GM18498 (cell line): Measurements from ENCODE around the gene CDK14.

Experiments used
- ATAC-seq: cut with Tn5 transposase; IDR thresholded peaks from one replicate; pipeline ENCODE4 v1.9.1; 2021; ENCODE audit warnings: mild to moderate bottlenecking, moderate library complexity; ENCODE audit not compliant: unreplicated experiment

Gene CDK14

DNA sequence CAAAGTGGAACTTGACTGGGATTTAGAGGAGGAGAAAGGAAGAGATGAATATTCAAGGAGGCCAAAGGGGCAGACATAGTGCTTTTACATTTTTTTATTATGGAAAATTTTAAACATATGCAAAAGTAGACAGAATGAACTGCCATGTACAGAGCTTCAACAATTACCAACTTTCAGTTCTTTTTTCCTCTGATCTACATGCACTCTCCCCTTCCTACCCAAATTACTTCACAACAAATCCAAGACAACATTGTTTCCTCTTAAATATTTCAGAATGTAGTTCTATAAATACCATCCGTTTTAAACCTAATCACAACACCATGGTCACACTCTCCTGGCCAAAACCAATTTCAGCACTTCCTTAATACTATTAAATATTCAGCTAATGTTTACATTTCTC, 584.6 kb downstream of the CDK14 start:
- ATAC-seq = no peak

DNA sequence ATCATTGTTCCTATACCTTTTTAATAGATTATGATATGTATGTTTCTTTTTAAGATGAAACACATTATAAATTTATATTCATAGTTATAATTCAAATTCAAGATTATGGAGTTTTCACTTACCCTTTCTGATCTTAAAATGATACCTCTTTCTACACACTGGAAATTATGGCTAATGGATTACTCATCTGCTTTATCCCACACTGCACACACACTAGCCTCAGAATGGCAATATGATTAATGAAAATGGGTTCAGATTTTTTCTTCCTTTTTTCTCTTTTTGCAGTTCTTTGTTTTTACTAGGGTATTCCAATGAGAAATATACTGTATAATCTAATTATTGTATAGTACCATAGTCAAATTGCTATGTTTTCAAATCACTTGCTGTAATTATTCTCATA, 585.8 kb downstream of the CDK14 start:
- no peak for ATAC-seq

DNA sequence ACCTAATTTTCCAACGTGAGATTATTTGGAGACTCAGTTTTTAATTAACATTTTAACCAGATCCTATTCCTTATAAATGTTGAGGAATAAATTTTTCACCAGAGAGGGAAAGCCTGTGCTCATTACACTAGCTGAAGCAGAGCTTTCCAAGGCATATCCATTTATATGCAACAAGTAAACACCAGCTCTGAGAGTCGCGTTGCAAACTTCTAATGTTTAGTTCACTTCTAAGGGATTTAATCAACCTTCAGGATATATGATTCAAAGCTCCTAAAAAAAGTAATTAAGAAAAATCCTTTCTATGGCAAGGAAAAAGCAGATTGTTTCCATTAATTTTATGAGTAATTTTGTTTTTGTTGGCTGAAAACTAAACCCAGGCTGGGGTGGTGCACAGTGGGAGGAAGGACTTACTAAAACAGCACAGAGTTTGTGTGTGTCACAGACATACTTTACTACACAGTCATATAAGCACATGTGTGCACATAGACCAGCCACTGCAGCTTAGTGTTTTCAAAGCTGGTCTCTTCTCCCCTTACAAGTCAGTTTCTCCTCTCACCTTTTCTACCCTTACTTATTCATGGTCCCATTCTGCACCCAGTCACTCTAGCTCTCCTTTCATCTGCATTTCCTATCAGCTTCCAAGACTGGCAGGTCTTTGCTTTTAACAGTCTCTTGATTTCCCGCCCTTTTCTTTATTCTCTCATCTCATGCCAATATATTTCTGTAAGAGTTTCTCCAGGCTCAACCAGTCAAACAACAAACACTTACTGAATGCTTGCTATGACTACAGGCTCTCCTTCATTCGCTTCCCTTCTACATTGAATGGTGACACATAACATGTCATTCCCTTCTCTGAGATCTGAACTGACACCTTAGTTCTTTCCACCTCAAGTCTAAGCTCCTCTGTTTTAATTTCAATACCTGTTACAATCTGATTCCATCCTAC, 587.0 kb downstream of the CDK14 start:
- ATAC-seq = no peak

DNA sequence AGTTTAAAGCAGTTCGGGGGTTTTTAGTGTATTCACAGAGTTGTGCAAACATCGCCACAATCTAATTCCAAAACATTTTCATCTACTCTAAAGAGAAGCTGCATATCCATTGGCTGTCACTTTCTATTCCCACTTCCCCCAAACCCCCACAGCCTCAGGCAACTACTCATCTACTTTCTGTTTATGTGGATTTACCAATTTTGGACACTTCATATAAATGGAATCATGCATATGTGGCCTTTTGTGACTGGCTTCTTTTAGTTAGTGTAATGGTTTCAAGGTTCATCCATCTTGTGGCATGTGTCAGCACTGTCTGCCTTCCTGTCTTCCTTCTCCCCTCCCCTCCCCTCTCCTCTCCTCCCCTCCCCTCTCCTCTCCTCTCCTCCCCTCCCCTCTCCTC, 589.6 kb downstream of the CDK14 start:
- ATAC-seq = no peak

DNA sequence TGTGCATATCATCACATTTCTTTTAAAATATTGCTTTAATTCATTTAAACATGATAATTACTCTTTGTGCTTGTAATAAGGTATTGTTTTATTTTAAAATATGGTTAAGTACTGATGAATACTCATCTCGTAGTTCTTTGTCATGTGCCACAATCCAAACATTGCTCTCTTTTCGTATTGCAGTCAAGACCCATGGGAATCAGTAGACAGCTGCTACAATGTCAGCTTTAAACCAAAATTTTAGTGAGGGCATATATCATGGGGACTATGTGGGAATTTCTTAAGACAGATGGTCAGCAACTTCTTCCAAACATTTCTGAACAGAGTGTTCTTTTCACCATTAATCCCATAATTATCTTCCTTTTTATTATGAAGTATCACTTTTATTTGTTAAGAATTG, 590.9 kb downstream of the CDK14 start:
- ATAC-seq = no peak

DNA sequence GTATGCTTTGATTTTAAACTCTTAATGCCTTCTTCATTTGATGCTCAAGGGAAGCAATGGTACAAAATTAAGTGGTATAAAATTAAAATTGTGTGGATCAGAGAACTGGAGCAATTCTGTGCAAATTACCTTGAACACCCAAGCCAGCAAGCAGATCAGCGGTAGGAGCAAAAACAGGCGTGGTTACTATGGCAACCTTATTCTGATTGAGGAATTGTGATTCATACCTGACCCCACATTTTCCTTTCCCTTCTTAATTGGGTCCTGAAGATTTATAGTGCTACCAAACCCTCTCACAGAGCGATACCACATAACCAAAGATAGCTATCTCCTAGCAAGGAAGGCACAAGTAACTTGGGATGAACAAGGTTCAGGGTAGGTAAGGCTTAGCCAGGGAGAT, 595.6 kb downstream of the CDK14 start:
- ATAC-seq = no peak

DNA sequence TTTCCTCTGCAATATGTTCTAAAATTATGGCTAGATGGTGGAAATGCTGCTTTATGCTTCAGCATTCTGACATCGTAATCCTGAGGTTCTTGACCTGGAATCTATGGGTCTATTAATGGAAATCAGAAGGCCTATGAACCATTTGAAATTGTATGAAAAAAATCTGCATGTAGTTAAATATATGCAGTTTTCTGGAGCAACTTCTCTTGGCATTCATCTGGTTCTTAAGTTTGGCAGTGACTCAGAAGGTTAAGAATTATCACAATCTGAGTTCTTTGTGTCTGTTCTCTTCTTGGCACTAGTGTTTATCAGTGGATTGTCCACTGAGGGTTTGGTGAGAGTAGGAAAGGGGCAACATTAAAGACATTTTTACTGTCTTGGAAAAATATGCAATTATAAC, 597.0 kb downstream of the CDK14 start:
- ATAC-seq = no peak

DNA sequence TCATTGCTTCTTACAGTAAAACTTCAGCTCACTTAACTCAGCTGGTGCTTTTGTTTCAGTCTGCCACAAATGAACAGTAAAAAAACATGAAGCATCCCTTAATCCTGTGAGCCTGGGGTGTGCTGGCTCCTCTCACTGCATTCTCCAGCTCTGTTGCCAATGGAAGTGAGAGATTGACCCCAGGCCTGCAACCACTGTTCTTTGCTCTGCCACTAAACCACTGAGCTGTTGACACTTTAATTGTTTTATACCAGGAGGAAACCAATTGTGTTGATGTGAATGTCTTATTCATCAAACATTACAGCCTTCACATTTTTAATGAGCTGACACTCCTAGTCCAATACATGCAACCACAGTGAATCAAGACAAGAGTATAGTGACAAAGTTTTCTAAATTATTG, 598.7 kb downstream of the CDK14 start:
- no peak for ATAC-seq

DNA sequence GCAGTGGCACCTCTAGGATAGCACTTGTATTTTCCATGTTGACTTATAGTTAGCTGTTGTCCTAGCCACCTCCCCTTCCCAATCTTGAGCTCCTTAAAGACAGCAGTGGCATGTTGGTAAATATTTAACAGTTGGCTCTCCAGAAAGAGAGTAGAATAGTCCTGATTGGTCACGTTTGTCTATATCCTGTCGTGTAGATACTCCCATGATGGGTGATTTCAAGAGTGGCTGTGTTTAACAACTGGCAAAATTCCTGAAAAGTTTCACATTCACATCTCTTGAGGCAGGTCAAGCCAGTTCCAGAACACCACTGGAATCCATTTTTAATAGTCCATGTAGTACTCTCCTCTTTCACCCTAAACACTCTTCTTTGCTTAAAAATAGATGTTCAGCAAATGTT, 599.9 kb downstream of the CDK14 start:
- no peak for ATAC-seq

DNA sequence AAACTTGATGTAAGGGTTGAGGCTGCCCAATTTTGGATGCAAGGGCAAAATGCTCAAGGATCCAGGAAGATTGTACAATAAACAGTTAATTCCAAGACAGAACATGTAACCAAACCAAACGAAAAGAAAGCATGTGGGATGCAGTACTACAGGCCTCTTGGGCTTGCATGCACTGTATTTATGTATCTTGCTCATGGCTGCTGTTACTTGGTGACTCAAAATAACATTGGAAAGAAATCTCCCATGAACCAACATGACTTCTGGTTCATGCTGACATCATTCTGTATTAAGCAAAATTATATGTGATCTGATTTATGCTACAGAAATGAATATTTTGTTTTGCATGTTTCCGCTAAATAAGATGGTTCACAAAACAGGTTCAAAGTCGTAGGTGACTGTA, 602.2 kb downstream of the CDK14 start:
- ATAC-seq = no peak

DNA sequence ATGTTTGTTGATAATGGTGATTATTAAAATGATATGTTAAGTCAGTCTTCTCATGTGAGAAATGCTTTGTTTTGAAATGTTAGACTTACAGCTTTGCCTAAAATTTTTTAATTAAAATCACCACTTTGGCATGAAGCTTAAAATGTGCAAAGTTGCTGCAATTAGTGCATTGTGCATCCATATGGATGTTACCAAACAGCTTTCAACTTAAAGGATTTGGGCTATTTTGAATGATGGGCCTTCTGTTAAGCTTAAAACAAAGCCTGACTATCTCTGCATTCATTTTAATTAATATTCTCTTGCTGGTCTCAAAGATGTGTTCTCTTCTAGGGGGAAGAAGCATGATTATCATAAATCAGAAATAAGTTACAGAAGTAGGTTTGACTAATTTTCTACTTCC, 603.5 kb downstream of the CDK14 start:
- ATAC-seq = no peak

DNA sequence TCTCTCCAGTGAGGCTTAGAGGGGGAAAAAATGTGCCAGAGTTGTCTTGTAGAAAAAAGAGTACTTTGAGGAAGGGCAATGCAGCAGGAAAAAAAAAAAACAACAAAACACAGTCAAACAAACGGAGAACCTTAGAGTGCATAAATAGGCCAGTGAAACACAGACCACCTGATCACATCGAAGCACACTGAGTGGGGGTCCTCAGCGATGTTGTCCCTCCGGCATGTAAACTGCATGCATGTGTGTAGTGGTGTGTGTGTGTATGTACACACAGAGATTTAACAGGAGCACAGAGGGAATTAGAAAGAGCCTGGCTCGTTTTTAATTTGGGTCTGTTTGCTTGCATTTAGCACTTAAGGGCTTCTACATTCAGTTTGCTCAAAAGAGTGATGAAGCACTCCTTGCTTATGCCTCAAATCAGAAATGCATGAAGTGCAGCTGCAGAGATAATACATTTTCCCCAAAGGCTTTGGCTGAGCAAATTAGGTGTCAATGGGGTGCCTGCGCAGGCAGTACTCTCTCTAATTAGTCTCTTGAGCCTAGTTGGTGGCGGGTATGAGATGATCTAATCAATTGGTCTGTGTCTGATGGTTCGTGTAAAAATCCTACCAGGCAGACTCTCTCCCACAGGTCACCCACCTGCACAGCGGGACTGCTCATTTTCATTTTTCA, 605.5 kb downstream of the CDK14 start:
- no peak for ATAC-seq

DNA sequence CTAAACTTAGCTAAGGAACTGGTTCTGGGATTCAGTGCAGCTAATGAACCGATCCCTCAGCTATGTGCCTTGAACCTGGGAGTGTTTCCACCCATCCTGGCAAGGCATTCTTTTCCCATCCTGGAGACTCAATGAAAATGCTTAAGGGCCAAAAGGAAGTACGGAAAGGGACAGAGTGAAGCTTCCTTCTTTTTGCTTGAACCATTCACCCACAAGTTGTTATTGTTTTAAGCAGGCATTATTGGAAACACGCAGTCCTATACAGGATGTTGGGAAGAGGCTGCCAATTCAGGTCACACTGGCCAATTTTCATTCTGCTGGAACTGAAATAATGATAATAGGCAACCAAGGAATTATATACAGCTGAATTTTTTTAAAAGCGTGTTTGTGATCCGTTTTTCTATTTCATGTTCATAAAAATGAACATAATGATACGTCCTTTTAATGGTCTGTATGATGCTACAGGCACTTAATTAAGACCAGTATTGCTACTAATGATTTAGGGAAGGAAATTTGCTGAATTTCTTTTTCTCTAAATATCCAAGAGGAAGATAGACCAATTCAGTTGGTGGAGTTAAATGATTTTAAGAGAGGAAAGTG, 610.3 kb downstream of the CDK14 start:
- ATAC-seq = no peak

DNA sequence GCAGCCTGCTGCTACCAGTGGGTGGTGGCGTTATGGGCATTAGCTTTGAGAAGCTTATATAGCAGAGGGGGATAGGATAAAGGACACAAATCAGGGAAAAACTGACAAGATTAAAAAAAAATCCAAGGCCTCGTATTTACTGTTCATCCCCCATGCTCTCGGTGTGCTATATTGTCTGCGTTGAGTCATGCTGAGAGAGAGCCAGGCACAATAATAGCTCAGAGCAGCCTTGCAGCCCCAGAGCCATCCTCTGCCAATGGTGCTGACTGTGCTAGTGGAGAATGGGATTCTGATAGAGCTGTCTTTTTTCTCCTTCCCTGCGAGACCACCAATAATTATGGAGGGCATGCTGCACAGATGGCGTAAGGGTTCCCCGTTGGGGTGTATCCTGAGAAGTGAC, 616.5 kb downstream of the CDK14 start:
- ATAC-seq = no peak

DNA sequence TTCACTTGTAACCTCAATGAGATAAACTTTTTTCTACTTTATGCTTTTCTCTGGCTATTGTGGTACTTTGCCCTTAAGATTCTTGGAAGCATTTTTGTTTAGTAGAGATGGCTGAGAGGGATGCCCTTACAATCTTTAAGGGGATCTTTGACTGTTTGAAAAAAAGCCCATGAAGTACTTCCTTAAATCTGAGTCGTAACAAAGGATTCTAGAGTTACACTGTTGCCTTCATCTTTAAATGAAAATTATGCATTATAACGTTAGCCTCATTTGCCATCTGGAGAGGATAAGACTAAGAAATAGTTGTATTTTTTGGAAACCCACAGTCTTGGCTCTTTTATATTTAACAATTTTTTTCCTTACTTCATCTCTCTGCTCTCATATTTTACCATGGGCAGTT, 630.3 kb downstream of the CDK14 start:
- ATAC-seq = no peak

DNA sequence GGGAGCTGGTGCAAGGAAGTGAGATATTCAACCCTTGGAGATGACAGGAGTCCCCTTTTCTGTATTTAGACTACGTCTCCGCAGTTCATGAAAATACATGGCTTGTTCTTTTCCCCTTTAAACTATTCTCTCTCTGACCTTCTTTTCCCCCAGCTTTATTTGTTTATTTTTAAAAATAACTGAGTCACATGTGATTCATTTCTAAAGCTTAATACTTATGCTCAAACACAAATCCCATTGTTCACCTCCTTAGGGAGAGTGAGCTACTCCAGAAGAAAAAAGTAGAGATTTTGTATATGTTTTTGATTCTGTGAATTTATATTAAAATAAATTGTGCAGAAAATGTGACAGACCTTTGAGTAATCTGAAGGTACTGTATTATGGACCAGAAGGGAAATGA, 632.2 kb downstream of the CDK14 start:
- ATAC-seq = no peak

DNA sequence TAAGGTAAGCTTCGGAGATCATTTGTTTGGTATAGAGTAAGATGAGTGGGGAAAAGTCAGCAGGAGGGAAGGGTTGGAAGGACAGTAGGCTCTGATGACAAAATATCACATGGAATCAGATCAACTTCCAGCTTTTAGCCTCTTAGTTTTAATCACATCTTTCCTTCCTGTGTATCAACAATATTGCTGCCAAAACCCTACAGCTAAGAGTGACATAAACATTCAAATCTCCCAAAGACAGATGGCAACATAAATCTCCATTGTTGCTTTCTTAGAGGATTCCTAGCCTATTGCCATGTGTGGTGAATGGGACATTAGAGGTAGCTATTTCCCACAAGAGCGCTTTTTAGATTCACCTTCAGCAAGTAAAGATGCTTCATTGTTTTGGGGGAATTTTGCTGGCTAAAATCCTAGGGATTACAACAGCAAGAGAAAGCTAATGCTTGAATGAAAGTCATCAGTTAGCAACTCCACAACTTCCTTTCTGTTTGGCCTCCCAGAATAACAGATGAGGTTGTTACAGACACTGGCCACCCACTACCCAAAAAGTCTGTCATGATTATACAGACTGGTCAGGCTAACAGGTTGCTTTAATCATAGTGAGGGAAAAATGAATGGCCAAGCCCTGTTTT, 632.9 kb downstream of the CDK14 start:
- ATAC-seq = no peak

DNA sequence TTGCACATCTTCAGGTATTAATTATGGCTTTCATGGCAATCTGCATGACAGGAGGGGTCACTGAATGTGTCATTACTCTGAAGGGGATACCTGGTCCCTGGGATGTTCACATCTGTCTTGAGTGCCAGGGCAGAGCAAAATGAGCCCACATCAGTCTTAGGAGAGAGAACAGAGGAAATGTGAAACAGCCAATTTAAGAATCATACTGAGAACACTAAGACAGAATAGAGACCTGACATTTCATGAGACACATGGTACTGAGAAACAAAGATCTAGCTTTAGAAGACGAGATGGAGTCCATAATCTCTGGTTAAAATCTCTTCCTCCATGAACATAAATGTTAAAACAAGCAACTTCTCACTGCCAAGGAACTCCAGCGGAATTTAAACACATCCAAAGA, 634.0 kb downstream of the CDK14 start:
- no peak for ATAC-seq

DNA sequence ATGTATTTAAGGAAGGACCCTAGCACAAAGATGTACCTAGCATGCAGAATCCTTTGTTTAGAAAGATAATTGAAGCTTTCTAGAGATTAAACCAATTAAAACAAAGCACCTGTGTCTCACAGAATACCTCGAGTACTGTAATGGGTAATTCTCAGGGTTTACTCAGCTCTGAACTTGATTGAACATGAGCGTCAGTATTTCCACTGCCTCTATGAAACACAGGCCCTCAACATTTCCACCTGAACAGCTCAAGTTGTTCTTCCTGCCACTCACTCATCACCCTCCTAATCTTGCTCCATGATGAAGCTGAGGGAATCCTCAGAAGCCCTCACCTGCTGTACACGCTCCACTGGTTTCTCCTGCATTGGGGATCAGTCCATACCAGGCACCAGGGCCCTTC, 634.4 kb downstream of the CDK14 start:
- ATAC-seq = no peak

DNA sequence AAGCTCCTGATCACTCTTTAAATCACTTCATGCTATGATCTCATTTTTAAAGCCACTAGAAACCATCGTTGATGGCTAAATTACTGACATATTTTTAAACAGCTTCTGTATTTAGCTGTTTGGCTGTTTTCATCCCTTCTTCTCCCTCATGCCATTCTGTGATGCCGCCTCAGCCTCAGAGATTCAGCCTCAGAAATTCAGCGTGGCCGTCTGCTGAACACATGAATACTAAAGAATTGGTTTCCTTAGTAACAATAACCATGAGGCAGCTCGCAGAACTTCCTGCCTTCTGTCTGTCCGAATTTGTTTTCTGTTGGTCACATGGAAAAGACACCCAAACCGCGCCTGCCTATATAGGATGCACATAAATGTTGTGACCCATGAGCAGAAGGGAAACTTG, 637.1 kb downstream of the CDK14 start:
- no peak for ATAC-seq

DNA sequence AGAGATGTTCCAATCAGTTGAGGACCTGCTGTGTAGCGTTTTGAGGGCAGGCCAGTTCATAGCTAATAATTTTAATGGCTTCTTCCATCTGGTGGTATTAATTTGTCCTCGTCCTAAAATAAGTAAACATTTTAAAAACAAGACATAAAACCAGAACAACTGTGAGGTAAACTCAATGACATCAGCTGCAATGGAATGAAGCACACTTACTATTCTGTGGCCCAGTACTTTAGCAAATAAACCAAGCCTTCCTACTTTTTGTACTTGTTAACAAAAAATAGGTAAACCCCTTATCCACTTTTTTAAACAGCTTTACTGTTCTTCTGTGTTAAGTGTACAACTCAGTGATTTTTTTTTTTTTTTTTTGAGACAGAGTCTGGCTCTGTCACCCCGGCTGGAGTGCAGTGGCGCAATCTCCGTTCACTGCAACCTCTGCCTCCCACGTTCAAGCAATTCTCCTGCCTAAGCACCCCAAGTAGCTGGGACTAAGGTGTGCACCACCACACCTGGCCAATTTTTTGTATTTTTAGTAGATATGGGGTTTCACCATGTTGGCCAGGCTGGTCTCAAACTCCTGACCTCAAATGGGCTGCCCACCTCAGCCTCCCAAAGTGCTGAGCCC, 639.2 kb downstream of the CDK14 start:
- ATAC-seq = no peak
